ENCODE results near the gene EML6.
"Not testable (repeated sequence)": the region's sequence is repeated elsewhere in the genome, so short reads cannot be mapped to it uniquely, and the experiment has no call there.

Gene EML6

GRCh38 chr2:54855434-54855833, 132.0 kb downstream of the EML6 start:
- no peak for DNase-seq

DNA sequence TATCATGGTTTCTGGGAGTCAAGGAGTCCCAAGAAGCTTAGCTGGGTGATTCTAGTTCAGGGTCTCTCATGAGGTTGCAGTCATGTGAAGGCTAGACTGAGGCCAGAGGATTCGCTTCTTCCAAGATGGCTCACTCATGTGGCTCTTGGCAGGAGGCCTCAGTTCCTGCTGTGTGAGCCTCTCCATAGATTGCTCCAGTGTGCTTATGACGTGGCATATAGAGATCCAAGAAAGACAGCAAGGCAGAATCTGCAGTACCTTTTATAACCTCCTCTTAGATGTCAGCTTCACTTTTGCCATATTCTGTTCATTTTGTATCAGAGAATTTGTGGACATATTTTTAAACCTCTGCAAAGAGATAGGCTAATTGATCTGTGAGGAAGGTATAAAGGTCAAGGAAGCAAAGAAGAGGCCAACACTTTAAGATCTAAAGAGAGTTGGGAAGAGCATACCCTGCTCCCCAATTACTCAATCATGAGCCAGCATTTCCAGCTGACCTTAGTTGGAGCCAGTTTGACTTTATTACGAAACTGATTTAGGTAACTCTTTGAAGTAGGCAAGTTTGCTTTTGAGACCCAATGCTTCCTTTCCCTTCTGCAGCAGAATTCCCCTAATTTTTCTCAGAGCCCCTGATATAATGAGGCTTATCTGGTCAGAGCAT, 134.7 kb downstream of the EML6 start:
- no peak for DNase-seq

DNA sequence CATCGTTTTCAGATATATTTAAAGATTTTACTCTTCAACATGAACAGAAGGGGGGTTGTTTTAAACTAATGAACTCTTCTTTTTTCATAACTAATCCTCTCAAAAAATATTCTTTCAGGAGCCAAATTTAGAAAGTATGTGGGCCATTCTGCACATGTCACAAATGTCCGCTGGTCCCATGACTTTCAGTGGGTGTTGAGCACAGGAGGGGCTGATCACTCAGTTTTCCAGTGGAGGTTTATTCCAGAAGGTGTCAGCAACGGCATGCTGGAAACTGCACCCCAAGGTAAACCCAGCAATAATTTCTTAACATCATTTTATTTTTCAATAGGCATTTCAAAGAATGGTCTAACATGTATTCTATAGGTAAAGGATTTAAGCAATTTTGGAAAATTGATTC, 136.0 kb downstream of the EML6 start:
- no peak for DNase-seq

DNA sequence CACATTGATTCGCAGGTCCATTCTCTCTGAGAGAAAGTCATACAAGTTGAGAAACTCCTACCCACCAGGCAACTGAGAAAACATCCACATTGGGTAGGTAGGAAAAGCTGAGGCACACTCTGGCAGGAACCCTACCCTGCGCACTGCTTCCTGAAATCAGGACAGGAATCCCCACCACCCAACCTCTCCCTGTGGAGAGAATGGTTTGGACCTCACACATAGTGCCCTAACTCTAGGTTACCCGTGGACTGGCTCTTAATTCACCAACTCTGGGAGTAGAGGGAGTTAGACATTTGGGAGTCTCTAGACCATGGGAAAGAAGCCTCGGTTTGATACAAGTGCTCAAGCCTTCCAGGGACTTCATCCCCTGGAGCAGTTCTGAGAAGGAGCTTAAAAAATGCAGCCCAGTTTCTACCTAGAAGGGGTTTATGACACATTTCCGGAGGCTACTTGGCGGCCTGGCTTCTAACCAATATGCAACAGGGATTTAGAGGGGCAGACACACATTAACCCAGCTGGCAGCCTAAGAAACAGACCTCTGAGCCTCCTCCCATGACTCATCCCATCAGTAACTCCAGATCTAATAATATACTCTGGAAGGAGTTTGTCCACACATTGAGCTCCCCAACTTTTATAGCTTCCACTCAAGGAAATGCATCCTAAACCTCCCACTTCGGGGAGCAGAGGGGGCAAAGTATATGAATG, 136.7 kb downstream of the EML6 start:
- no peak for DNase-seq

DNA sequence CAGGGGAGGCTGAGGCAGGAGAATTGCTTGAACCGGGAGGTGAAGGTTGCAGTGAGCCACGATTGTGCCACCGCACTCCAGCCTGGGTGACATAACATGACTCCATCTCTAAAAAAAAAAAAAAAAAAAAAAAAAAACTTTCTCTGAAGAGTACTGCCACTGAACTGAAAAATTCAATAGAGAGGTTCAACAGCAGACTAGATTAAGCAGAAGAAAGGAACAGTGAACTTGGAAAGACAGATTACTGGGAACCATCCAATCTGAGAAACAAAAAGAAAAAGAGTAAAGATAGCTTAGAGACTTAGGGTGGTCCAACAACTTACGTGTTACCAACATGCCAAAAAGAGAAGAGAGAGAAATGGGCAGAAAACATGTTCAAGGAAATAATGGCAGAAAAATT, 138.8 kb downstream of the EML6 start:
- no peak for DNase-seq

GRCh38 chr2:54862742-54863141, 139.3 kb downstream of the EML6 start:
- DNase-seq: no peak

DNA sequence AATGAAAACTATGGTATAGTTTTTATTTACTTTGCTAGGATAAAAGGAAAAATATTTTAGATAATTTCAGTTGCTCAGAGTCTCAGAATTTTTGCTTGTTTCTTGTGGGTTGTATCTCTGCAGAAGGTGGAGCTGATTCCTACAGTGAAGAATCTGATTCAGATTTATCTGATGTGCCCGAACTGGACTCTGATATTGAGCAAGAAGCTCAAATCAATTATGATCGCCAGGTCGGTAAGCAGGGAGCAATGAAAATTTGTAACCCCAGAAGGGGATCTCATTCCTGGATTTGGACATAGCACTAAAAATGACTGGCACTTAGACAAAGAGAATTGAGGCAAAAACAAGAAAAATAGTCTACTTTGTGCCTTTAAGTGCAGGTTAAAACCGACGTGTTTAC, 140.2 kb downstream of the EML6 start:
- DNase-seq: no peak

DNA sequence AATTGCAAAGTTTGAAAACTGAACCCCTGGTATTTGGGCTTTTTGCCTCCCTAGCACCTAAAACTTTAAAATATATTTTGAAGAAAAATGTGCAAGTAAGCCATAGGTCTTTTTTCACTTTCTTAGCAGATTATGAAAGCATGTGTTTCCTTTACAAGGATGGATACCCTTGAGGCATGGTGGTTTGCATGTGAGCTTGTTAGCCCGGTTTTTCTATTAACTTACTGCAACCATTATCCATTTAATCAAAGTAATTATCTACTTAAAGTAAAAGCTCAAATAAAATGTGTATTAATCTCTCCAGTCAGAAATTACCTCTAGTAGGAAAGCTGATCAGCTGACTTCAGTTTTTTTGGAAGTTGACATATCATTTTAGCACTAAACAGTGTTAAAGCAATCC, 140.6 kb downstream of the EML6 start:
- DNase-seq: no peak

GRCh38 chr2:54864727-54865126, 141.3 kb downstream of the EML6 start:
- DNase-seq: no peak

DNA sequence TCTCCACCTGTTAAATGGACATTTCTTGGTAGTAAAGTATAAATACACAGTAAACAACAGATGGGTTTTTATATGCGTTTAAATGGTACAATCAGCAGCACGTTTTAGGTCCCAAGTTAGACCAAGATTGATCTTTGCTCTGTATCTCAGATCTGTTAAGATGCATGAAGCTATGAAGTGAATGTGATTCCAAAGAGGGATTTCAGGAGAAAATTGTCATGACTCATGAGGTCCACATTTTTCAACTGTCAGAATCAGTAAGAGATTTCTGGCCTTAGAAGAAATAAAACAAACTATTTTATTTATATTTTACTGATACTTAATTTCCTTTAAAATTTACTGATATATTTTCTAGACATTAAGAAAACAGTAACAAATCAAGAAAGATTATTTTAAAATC, 142.7 kb downstream of the EML6 start:
- no peak for DNase-seq

DNA sequence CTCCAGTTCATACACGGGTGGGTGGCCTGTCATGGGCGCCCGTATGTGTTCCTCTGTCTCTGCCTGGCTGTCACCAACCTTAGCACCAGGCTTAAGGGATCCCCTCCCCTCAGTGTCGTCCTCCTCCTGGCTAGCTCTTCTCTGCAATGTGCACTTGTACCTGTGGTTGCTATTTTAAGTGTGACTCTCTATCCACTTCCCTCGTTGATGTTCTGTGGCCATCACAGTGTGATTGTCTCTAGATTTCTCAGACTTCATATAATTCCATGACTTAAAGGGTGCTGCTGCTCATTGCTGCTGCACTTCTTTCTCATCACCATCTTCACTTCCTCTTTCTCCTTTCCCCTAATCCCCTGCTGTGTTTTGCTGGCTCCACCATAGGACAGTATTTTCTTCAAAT, 143.4 kb downstream of the EML6 start:
- no peak for DNase-seq

GRCh38 chr2:54867457-54867856, 144.0 kb downstream of the EML6 start:
- no peak for DNase-seq

DNA sequence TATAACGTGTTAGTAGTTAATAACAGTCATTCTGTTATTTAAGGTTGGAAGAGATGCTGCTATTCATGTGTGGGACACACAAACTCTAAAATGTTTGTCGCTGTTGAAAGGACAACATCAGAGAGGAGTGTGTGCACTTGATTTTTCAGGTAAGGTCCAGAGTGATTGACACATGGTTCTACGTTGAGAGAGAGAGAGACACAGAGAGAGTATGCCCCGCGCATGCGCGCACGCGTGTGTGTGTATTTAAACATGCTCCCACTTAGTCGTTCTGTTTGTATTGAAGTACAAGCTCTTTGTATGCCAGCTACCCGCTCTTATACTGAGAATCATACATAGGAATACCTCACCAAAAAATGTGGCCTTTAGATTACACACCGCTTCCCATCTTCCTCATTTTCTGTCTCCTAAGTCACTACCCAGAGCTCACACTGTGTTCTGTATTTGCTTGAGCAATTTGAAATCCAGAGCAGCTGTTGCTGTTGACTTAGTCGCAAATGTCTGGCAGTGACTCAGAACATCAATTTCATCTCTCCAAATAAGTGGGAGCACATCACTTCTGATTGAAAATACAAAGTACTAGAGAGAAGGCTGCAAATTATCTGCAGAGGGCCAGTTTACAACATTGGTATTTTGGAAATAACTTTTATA, 148.1 kb downstream of the EML6 start:
- DNase-seq: no peak

DNA sequence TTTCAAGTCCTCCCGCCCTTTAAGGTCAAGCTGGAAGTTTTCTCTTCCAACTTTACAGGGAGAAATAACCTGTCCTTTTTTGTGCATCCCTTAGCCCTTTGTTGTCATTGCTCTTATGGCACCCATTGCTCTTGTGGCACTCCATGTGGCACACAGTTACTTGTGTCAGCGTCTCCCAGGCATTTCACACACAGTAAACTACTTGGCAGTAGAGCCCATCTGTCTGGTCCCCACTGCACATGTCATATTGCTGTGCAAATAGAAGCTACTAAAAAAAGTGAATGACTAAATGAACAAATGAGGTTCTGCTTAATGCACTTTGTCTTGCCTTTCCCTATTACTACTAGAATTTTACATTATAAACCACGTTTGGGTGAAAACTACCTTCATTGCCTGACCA, 149.3 kb downstream of the EML6 start:
- DNase-seq: no peak

DNA sequence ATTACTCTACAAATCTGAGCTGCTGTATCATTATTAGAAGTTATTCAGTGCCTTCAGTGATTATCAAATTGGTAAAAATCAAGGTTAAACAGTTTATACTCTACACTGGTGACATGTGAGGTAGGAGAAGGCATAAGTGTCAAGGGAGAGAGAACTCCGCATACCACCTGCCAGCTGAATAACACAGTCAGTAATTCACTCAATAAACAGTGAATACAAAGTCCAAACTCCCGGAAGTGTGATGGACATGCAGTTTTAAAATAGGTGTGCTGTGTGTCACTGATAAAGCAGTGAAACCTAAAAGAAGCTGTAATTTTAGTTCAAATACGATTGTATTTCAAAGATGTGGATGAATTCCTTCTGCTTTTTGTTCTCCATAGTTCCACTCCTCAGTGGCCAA, 149.8 kb downstream of the EML6 start:
- DNase-seq: not testable (repeated sequence)

DNA sequence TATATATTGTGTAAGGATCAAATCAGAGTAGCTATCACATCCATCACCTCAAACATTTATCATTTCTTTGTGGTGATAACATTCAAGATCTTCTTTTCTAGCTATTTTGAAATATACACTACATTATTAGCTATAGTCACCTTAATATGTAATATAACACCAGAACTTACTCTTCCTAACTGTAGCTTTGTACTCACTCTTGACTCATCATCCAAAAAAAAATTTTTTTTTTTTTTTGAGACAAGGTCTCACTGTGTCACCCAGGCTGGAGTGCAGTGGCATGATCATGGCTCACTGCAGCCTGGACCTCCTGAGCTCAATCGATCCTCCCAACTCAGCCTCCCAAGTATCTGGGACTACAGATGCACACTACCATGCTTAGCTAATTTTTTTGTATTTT, 153.3 kb downstream of the EML6 start:
- no peak for DNase-seq

DNA sequence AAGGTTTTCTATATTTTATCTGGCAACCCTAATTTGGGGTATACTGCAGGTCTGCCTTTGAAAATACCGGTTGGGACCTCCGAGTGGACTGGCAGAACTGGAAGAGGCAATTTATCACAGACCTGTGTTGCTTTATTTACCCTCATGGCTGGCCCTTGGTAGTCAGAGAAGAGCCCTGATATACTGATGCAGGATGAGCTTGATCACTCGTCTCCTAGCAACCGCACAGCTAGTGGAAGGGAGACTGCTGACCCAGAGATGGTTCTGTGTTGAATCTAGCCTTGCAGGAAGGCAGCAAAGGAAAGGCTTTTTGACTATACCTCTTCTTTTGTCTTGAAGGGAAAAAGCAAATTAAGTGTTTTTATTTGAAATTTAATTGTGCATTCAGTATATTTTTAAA, 154.7 kb downstream of the EML6 start:
- no peak for DNase-seq

DNA sequence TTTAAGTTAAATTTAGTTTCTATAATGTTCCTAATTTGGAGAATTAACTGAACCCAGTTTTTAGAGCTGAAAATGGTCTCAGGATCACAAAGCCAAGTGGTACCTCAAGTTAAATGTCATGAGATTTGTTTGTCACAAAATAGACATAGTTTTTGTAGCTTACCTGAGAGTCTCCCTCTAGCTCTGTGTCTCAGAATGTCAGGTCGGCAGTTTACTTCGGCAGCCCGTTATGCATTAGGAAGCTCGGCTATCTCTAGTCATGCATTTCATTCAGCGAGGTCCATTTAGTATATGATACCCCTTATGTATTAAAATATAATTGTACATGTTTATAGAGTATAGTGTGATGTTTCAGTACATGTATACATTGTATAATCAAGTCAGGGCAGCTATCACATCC, 155.6 kb downstream of the EML6 start:
- DNase-seq: no peak

DNA sequence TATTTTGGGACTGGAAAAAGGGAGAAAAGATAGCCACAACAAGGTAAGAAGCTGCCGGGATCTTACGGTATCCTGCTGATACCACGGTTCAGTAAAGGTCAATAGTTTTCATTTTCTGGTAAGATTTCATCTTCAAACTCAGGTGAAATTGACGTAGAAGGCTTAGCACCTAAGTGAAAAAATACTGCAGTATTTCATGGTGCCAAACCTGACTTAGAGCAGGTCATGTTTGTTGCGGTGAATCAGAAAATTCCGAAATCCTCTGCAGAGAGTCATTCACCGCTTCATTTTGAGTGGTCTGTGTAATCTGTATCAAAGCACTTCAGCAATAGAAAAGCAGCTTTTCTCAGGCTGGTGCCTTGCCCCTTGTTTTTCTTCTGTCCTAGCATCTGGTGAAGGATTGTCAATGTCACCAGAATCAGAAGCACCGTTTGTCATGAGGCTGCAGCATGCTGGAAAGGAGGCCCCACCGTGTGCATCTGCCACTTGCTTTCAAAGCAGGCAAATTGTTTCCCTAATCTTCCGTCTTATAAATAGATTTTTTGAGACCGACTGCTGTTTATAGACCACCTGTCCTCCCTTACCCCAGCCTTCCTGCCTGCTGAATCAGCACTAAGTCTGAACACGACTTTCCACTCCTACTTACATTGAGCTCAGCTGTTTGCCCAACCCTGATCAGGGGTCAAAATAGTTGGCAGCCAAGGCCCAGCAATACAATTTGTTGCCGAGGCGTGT, 156.3 kb downstream of the EML6 start:
- no peak for DNase-seq

GRCh38 chr2:54880428-54880827, 157.0 kb downstream of the EML6 start:
- DNase-seq: no peak

DNA sequence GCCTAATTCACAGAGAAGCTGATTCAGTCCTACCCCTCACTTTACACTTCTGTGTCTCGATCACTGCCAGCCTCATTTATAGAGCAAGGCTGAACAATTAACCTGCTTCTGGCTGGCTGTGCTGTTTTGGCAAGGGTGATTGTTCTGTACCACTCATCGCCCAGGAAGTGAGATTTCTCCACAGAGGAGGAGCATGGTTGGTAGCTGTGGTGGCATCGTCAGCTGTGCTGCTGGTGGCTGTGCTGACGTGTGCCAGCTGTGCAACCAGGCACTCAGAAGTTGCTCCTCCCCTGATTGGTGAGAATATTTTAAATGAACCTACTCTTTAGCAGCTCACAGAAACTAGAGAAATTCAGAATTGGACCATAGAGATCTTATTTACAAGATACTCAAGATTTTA, 158.3 kb downstream of the EML6 start:
- no peak for DNase-seq

- no peak for DNase-seq
Measured at GRCh38 chr2:54885891-54886290, 162.4 kb downstream of the EML6 start.

- DNase-seq: no peak
Measured at GRCh38 chr2:54887850-54888545, 164.5 kb downstream of the EML6 start.

Measured in central memory CD4-positive, alpha-beta T cell (primary cell).